CD4-positive, alpha-beta T cell treated with Interleukin-15 for 1 hour (primary cell): ENCODE data around the gene CD9.
"Not testable (repeated sequence)": the region's sequence is repeated elsewhere in the genome, so short reads cannot be mapped to it uniquely, and the experiment has no call there.

Experiments used
- DNase-seq: peaks from one replicate; pipeline ENCODE4 v3.0.0-alpha.2; 2020

The CD9 gene

DNA sequence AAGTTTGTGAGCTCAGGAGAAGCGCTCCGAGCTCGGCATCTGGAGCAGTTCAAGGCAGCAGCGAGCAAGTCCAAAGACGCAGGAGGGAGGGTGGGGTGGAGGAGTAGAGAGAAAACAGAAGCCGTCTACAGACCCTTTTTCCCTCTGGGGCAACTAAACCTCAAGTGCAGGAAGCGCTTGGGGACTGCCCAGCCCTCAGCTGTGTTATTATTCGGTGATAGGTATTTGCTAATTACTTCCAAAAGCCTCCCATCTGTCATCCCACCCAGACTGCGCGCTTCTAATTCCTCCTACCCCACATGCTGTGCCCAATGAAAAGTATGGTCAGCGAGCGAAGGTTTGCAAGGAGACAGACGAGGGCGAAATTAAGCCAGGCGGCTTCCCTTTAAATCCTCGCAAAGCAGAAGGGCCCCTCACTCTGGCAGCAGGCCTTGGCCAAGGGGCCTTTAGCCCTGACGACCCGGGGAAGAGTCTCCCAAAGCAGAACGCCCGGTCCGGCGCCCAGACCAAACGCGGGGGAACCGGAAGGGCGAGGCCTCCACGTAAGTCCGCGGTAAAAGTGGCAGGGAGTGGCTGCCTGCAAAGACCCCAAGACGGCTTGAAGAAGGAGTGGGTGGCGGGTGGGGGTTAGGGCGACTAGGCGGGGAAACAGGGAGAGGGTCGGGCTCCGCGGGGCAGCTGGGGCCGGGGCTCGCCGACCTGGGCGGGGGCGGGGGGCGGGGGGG is 507 bp upstream of the CD9 start:
- DNase-seq = peak; percentile 33

GRCh38 chr12:6201213-6201608 is 1.0 kb downstream of the CD9 start:
- DNase-seq = no peak

GRCh38 chr12:6201826-6202225 is 1.6 kb downstream of the CD9 start:
- no peak for DNase-seq

- DNase-seq = no peak
Measured at GRCh38 chr12:6202304-6202703, 2.1 kb downstream of the CD9 start.

DNA sequence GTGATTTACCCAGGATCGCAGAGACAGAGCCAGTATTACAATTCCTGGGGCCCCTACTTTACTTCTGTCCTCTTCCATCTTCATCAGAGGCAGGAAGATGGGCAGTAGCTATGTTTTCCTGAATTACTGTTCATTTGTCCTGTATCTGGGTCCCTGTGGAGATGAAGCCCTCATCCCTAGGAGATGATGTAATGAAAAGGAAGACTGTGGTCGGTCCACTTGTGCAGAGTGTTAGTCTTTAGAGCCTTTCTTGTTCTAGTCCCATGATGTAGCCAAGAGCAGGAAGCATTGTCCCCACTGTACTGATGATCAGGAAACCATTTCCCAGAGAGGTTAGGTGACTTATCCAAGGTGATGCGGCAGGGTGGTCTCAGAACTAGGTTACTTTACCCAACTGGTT is 2.6 kb downstream of the CD9 start:
- DNase-seq = no peak

DNA sequence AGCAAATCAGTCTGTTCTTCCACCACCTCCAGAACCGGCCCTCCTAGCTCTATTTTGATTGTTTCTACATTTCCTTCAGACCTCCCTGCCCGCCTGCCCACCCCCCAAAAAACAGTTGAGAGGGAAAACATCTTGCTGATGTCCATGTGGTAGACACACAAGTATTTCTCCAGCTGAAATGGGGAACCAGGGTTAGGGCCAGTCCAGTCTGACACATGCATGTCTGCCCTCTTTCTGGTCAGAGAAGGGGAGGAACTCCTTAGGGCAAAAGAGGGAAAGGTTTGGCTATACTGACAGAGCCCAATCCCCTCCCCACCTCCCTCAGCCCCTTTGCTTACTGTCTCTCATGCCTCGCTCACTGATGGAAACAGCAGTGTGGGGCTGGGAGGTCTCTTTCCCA is 3.4 kb downstream of the CD9 start:
- DNase-seq = no peak

GRCh38 chr12:6204533-6205143 is 4.4 kb downstream of the CD9 start:
- DNase-seq = no peak

DNA sequence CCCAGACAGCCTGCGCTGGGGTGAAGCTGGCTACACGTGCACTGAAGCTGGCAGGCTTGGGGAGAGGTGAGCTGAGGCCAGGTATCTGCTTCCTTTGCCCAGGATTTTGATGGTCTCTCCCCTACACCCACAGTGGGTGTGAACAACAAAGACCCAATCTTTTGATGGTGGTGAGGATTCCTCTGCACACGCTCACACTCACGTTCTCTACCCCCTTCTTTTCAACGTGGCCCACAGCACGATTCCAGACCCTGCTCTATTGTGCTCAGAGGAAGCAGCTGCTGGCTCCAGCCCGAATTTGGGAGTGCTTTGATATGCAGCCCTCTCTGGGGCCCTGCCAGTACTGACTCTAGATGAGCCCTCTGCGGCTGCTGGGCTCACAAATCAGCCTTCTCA is 4.9 kb downstream of the CD9 start:
- no peak for DNase-seq

- DNase-seq = no peak
Measured at GRCh38 chr12:6205761-6206160, 5.6 kb downstream of the CD9 start.

DNA sequence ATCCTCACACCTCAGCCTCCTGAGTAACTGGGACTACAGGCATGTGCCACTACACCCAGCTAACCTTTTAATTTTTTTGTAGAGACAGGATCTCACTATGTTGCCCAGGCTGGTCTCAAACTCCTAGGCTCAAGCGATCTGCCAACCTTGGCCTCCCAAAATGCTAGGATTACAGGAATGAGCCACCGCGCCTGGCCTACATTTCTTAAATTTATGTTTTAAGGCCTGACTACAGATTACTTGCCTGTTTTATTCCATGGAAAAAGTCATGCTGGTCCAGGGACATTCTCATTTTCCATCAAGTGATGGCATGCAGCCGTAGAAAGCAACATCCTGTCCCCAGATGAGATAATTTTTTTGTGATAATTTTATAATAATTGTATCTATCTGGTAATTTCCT is 6.1 kb downstream of the CD9 start:
- DNase-seq = no peak

GRCh38 chr12:6207259-6207925 is 7.2 kb downstream of the CD9 start:
- DNase-seq = no peak

DNA sequence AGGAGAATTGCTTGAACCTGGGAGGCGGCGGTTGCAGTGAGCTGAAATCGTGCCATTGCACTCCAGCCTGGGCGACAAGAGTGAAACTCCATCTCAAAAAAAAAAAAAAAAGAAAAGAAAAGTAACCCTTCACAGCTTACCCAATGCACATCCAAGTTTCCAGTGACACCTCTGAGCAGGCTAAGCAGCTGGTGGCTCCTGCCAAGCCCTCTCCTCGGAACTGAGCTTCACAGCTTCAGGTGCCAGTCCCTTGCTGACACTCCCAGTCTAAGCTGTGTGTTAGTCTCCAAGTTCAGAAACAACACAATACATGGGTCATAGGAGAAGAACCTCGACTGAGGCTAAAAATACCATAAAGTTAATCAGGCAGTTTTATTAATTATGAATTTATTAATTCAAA is 7.9 kb downstream of the CD9 start:
- no peak for DNase-seq

DNA sequence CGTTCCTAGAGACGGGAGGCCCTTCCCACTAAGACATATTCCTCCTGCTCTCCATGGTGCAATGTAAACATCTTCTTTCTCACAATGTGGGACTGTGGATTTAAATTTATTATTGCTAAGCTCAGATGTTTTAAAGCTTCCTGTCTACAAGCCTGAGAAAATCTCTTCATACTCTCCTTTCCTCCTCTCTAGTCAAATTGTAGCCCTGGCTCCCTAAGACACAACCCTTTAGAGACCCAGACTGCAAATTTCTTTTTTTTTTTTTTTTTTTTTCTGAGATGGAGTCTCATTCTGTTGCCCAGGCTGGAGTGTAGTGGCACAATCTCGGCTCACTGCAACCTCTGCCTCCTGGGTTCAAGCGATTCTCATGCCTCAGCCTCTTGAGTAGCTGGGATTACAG is 9.2 kb downstream of the CD9 start:
- DNase-seq = not testable (repeated sequence)

- no peak for DNase-seq
Measured at GRCh38 chr12:6211421-6211869, 11.2 kb downstream of the CD9 start.

- DNase-seq = no peak
Measured at GRCh38 chr12:6212086-6212485, 11.9 kb downstream of the CD9 start.

GRCh38 chr12:6213969-6214368 is 13.8 kb downstream of the CD9 start:
- DNase-seq = no peak

GRCh38 chr12:6214633-6215032 is 14.4 kb downstream of the CD9 start:
- DNase-seq = no peak

- DNase-seq = no peak
Measured at GRCh38 chr12:6215120-6215807, 15.1 kb downstream of the CD9 start.

GRCh38 chr12:6215932-6216494 is 15.8 kb downstream of the CD9 start:
- DNase-seq = no peak

DNA sequence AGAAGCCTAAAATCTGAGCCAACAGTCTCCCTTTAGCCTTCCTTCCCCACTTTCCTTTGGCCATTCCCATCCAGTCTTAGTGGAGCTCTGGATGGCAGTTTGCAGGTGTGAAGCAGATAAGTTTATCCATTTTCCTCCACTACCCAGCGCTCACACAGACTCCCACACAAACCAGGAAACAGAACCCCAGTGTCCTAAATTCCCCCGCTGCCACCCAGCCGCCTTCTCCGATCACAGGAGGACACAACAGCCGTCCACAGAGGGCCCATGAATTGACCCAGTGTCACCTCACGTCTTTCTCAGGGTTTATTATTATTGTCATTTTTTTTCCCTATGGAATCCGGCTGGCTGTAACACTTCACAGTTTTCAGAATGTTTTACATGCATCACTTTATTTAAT is 16.4 kb downstream of the CD9 start:
- DNase-seq = no peak

DNA sequence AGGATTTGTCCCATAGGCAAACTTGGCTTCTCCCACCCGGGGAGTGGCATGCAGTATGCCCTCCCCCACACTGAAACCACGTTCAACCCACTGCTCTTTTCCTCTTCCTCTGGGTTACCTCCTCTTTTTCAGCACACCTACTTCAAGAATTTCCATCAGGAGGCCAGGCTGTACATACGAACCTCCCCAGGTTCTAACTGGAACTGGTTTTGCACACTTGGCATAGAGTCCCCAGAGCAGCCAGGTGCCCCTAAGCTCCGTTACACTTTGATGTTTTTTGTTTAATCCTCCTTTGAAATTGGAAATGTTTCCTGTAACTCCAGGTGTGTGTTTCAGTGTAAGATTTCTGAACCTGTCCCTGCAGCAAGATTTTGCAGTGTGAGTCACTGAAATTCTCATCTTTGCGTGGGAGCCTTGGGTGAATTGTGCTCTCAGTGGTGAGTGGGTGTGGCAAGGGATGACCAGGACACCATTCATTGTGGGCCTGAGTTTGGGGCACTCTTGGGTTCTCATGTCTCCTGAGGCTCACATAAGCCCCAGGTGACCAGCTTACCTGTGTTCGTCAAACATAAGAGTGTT is 18.2 kb downstream of the CD9 start:
- no peak for DNase-seq

GRCh38 chr12:6219980-6220379 is 19.8 kb downstream of the CD9 start:
- no peak for DNase-seq

DNA sequence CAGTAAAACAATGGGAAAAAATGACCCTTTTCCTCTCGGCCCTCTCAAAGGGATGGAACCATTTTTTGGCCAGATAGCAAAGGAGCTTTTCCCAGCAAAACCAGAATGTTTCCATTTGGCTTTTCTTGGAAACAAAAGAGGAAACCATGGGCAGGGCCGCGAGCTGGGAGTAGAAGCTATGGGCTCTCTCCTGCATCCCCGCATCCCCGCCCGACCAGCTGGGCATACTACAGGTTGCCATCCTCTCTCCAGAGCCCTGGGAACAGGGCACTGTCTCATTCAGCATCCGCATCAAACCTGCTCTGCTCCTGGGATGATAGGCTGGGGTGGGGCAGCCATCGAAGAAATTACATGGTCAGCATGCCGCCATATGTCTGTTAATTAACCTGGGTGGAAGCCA is 20.9 kb downstream of the CD9 start:
- DNase-seq = no peak
